Endothelial cell of umbilical vein (primary cell): ENCODE data around the gene ANGPTL4.

Experiments
- CTCF ChIP-seq, 2 donors: IDR thresholded peaks; 1 replicate in 1 of 2; 2 replicates in 1 of 2; pipeline ENCODE4 v1.5.1; 2011; ENCODE audit warnings: low read length in 2 of 2, mild to moderate bottlenecking in 2 of 2, moderate library complexity in 2 of 2, control low read depth in 1 of 2, inconsistent platforms in 1 of 2, low read depth in 1 of 2; ENCODE audit not compliant: insufficient read depth in 1 of 2; ENCODE audit errors: extremely low read depth in 1 of 2
- EZH2 ChIP-seq: IDR thresholded peaks from 2 replicates; pipeline ENCODE4 v1.6.1; 2012; ENCODE audit warnings: borderline replicate concordance, low read depth, mild to moderate bottlenecking, moderate library complexity, low read length, inconsistent platforms; ENCODE audit not compliant: severe bottlenecking
- FOS ChIP-seq: IDR thresholded peaks from 2 replicates; pipeline ENCODE4 v1.6.1; 2011; ENCODE audit warnings: mild to moderate bottlenecking, low read length, moderate library complexity, borderline replicate concordance; ENCODE audit not compliant: insufficient read depth
- GATA2 ChIP-seq: IDR thresholded peaks from 2 replicates; pipeline ENCODE4 v1.7.0; 2011; ENCODE audit warnings: low read depth, mild to moderate bottlenecking, moderate library complexity, mixed read lengths, low read length; ENCODE audit not compliant: insufficient read length, insufficient read depth
- JUN ChIP-seq: IDR thresholded peaks from 2 replicates; pipeline ENCODE4 v1.6.1; 2011; ENCODE audit warnings: borderline replicate concordance, low read depth; ENCODE audit not compliant: insufficient read length, insufficient read depth
- MAX ChIP-seq: IDR thresholded peaks from 2 replicates; pipeline ENCODE4 v1.6.1; 2011; ENCODE audit not compliant: insufficient read depth, insufficient read length
- MYC ChIP-seq: IDR thresholded peaks from one replicate; pipeline ENCODE4 v1.6.1; 2011; ENCODE audit warnings: mild to moderate bottlenecking, low read depth, low read length
- POLR2A ChIP-seq: IDR thresholded peaks from 2 replicates; pipeline ENCODE4 v1.6.1; 2012; ENCODE audit warnings: low read depth, mild to moderate bottlenecking, control low read depth, low read length
- POLR2AphosphoS5 ChIP-seq: IDR thresholded peaks from 2 replicates; pipeline ENCODE4 v1.6.1; 2012; ENCODE audit warnings: low read depth, mild to moderate bottlenecking, control low read depth, low read length, moderate library complexity; ENCODE audit not compliant: insufficient read depth

GRCh38 chr19:8377598-8377997 lies 13.6 kb downstream of the ANGPTL4 start:
- no peak for TF ChIP-seq CTCF (IDR thresholded peaks at IDR 0.05; ENCODE audit: extremely low read depth in 1 of 2, insufficient read depth in 1 of 2, low read depth in 1 of 2, low read length in 2 of 2)
- no peak for TF ChIP-seq MAX
- no peak for TF ChIP-seq POLR2A
- no peak for TF ChIP-seq EZH2
- no peak for TF ChIP-seq POLR2AphosphoS5
- TF ChIP-seq JUN, result no peak
- no peak for TF ChIP-seq MYC
- TF ChIP-seq FOS, result no peak
- TF ChIP-seq GATA2, result no peak
